Esophagus squamous epithelium (tissue), 4 donors: ENCODE results near the gene RASGEF1C.

Source experiments
- POLR2A ChIP-seq, 4 donors: fragments of 450-650 bp; IDR thresholded peaks; one replicate each; pipeline ENCODE4 v1.6.1; 2017; ENCODE audit warnings: antibody characterized with exemption in 4 of 4, mild to moderate bottlenecking in 4 of 4, moderate library complexity in 3 of 4
- TF ChIP-seq, protein P1 (sequence below), 6 experiments: fragments of 450-650 bp in 4 of 6; fragments of 200-600 bp in 2 of 6; sonication (generic) in 2 of 6; IDR thresholded peaks; one replicate each; pipeline ENCODE4 v1.5.1; 2016 to 2019; ENCODE audit warnings: antibody characterized with exemption in 6 of 6, mild to moderate bottlenecking in 4 of 6, moderate library complexity in 4 of 6

- TF ChIP-seq POLR2A (IDR thresholded peaks at IDR 0.05), result no peak
- TF ChIP-seq, protein P1, sequence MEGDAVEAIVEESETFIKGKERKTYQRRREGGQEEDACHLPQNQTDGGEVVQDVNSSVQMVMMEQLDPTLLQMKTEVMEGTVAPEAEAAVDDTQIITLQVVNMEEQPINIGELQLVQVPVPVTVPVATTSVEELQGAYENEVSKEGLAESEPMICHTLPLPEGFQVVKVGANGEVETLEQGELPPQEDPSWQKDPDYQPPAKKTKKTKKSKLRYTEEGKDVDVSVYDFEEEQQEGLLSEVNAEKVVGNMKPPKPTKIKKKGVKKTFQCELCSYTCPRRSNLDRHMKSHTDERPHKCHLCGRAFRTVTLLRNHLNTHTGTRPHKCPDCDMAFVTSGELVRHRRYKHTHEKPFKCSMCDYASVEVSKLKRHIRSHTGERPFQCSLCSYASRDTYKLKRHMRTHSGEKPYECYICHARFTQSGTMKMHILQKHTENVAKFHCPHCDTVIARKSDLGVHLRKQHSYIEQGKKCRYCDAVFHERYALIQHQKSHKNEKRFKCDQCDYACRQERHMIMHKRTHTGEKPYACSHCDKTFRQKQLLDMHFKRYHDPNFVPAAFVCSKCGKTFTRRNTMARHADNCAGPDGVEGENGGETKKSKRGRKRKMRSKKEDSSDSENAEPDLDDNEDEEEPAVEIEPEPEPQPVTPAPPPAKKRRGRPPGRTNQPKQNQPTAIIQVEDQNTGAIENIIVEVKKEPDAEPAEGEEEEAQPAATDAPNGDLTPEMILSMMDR (IDR thresholded peaks at IDR 0.05), result no peak
These were observed 99.1 kb downstream of the RASGEF1C start for GRCh38 chr5:180109920-180110319.
